GM12872 (cell line): ENCODE measurements around the gene PCARE.

Source experiments
- TF ChIP-seq, protein P1 (sequence below): IDR thresholded peaks from 3 replicates; pipeline ENCODE4 v1.5.1; 2011; ENCODE audit warnings: low read depth, mild to moderate bottlenecking, low read length, moderate library complexity; ENCODE audit not compliant: insufficient read depth

Gene PCARE

DNA sequence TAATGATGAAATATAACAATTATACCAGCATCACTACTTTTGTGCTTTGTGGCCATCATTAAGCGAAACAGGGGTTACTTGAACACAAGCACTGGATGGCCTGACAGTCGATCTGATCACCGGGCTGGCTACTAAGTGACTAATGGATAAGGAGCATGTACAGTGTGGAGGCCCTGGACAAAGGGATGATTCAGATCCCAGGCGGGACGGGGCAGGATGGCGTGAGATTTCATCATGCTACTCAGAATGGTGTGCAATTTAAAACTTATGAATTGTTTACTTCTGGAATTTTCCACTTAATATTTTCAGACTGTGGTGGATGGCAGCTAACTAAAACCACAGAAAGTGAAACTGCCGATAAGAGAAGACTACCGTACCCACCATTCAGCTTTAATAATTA lies 33.9 kb upstream of the PCARE start:
- TF ChIP-seq, protein P1, sequence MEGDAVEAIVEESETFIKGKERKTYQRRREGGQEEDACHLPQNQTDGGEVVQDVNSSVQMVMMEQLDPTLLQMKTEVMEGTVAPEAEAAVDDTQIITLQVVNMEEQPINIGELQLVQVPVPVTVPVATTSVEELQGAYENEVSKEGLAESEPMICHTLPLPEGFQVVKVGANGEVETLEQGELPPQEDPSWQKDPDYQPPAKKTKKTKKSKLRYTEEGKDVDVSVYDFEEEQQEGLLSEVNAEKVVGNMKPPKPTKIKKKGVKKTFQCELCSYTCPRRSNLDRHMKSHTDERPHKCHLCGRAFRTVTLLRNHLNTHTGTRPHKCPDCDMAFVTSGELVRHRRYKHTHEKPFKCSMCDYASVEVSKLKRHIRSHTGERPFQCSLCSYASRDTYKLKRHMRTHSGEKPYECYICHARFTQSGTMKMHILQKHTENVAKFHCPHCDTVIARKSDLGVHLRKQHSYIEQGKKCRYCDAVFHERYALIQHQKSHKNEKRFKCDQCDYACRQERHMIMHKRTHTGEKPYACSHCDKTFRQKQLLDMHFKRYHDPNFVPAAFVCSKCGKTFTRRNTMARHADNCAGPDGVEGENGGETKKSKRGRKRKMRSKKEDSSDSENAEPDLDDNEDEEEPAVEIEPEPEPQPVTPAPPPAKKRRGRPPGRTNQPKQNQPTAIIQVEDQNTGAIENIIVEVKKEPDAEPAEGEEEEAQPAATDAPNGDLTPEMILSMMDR, result no peak

GRCh38 chr2:29106980-29107388 lies 32.7 kb upstream of the PCARE start:
- TF ChIP-seq, protein P1, result no peak

GRCh38 chr2:29106256-29106655 lies 31.9 kb upstream of the PCARE start:
- TF ChIP-seq, protein P1, result no peak

DNA sequence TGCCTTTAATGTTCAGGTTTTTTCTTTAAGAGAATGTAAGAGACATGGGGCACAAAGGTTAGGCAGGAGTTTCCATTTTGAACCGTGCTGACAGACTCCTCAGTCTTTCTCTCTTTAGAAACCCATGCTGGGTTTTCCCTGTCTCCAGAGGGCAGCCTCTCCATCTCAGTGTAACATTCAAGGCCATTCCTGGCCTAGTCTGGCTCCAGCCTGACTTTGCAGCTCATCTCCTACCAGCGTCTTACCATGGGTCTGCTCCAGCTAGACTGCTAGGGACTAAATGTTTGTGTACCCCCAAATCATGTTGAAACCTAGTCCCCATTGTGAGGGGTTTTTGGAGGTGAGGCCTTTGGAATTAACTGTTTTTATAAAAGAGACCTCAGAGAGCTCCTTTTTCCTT lies 31.1 kb upstream of the PCARE start:
- TF ChIP-seq, protein P1, result no peak

DNA sequence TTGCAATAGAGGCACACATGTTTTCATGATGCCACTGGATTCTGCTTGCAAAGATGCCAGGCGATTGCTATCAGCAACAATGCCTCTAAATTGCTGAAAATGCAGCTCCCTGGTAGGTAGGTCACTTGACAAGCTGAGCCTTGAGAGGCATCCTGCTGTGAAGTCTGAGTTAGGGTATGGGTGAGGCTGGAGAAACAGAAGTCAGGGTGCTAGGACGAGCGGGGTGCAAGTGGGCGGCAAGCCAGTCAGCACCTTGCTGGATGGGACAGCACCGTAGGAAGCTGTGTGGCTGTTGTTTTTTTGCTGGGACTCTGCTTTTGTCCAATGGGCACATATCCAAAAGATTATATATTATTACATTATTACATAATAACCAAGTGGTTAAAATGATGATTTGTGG lies 30.4 kb upstream of the PCARE start:
- TF ChIP-seq, protein P1, result no peak

DNA sequence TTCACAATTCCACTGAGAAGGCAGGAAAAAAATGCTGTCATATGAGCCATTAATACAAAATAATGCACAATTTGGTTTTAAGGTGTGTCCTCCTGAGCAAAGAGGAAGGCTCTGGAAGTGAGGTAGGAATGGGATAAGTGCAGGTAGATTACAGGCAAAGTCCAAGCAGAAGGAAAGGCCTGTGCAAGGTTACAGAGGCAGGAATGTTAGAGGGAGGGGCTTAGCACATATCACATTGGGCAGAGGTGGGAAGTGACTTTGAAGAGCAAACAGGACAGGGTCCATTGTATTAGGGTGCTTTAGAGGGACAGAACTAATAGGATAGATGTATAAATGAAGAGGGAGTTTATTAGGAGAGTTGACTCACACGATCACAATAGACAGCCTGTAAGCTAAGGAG lies 26.2 kb upstream of the PCARE start:
- TF ChIP-seq, protein P1, result no peak

DNA sequence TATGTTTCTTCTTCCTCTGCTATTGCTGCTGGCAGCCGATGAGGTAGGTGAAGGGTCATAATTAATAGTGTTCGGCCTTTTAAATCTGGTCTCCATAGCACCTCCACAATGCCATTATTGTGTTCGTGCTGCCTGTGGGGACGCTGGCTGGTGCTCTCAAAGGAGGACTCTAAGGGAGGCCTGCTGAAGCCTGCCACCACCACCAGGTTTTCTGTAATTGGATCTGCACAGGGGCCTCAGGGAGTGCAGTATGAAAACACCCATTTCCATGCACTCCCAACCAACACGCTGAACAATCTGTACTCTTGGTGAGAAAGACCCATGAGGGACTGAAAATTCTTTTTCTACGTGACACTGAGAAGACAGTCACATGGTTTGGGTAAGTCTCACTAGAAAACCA lies 23.2 kb upstream of the PCARE start:
- TF ChIP-seq, protein P1, result no peak

GRCh38 chr2:29096969-29097368 lies 22.6 kb upstream of the PCARE start:
- TF ChIP-seq, protein P1, result no peak
